RPMI7951 (cell line): Measurements from ENCODE around the gene LRRC36. TPM values are rescaled to one million over a fixed set of nuclear protein-coding genes. Genes with fewer than 3 reads are reported as not detected.
"Not testable (repeated sequence)": the region's sequence is repeated elsewhere in the genome, so short reads cannot be mapped to it uniquely, and the experiment has no call there.

ENCODE experiments used
- DNase-seq: peaks from one replicate; pipeline ENCODE4 v3.0.0-alpha.2; 2012; ENCODE audit warnings: low read depth
- total RNA-seq: library from RNA; depleted of rRNA; stranded (reverse); fragments of >200 nt; shearing (Covaris generic); gene quantifications from 2 replicates; pipeline ENCODE4 v1.2.3, GENCODE V29; 2014

LRRC36 gene
- total RNA-seq, 1 experiment from 2014 or later, result not detected

DNA sequence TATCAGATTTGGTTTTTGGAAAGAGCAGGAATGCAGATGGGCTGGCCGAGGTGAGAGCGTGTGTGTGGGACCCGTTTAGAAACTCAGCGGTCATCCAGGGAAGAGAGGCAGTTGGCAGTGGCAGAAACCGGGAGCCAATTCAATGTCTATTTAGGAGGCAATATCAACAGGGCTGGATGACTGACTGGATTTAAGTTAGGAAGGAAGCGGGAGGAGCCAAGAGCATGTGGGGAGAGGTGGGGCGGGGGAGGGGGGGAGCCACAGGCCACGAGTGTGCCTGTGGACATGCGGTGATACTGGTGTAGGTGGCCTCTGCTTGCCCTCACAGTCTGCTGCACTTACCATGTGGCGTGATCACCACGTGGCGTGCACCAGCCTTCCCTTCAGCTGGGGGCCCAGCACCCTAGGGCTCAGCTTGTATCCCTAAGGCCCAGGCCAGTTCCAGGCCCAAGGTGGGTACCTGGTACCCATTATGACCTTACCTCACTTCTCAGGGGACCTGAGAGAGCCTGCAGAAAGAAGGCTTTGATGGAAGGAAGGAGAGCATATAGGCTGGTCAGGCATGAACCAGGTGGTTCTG, 77.5 kb downstream of the LRRC36 start:
- DNase-seq, result no peak

DNA sequence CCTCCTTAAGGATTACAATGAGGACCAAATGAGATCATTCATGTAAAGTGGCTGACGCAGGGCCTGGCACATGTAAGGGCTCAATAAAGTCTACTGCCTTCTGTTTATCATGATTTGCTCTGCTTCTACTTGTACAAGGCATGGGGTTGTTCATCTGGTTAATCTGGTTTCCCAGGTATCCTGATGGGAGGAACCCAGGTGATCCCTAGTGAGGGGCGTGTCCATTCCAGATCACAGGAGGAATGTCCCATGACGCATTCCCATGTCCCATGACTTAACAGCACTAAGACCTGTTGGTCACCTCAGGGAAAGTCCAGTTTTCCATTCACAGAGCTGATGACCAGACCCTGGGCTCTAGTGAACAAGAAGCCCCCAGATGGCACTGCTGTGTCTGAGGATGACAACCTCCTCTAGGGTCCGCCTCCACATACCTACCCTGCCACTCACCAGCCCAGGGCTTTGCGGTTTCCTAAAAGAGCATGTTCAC, 78.2 kb downstream of the LRRC36 start:
- DNase-seq, result no peak

- no peak for DNase-seq
Observed at GRCh38 chr16:67405336-67405735, 78.7 kb downstream of the LRRC36 start.

- peak; percentile 57 for DNase-seq
Observed at GRCh38 chr16:67406111-67406971, 79.7 kb downstream of the LRRC36 start.

DNA sequence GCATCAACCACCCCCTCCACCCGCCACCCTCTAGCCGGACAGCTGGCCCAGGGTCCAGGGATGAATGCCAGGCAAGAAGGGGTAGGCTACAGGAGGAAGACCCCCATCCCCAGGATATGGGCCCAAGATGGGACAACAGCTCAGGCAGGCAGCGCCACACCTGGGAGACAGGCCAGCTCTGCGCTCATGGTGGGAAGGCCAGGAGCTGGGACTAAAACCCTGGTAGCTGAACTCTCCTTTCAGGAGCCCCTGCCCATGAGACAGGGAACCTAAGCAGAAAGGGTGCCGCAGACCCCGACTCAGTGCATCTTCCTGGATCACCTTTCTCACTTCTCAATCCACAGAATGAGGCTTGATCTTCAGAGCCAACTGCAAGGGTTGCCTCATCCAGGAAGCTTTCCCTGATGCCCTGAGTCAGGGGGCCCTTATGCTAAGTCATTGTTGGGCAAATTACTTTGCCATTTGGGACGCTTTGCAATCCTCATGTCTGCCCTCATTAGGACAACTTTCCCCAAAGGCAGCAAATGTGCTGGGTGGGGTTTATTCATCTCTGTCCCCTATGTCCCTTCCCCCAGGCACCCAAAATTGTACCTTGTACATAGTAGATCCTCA, 80.7 kb downstream of the LRRC36 start:
- no peak for DNase-seq

DNA sequence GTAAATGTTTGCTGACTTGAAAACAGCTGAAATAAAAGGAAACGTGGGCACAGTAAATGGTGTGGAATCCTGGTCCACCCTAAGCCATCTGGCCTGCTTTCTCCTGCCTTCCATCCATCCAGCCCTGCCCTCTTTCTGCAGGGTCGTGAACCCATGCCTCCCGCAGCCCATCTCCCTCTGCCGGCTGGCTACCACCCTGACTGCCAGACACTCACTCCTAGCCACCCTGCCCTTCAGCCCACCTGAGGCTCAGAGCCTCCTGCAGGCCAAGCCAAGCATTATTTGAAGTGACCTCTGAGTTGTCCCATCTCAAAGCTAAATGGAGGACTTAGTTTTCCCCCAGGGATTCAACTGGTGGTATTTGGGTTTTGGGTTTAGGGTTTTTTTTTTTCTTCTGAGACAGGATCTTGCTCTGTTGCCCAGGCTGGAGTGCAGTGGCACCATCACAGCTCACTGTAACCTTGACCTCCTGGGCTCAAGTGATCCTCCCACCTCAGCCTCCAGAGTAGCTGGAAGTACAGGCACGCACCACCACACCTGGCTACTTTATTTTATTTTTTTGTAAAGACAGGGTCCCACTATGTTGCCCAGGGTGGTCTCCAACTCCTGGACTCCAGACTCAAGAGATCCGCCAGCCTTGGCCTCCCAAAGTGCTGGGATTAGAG, 81.3 kb downstream of the LRRC36 start:
- DNase-seq, result no peak

DNA sequence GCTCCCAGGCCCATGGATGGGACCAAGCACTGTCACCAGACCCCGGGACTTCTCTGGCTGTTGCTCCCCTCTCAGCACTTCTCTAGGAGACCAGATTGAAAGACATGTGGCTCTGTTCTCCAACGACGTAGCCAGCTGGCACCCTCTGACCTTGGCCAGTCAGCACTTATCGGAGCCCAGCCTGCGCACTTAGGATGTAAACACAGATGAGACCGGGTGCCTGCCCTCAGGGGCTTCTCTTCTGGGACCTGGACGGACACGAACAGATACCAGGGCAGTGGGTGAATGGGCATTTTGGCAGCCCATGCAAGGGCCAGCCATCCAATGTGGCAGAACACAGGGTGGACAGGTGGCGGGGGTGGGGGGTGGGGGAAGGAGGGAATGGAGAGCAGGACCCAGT, 83.0 kb downstream of the LRRC36 start:
- DNase-seq, result no peak

GRCh38 chr16:67411339-67411738, 84.7 kb downstream of the LRRC36 start:
- DNase-seq, result no peak

DNA sequence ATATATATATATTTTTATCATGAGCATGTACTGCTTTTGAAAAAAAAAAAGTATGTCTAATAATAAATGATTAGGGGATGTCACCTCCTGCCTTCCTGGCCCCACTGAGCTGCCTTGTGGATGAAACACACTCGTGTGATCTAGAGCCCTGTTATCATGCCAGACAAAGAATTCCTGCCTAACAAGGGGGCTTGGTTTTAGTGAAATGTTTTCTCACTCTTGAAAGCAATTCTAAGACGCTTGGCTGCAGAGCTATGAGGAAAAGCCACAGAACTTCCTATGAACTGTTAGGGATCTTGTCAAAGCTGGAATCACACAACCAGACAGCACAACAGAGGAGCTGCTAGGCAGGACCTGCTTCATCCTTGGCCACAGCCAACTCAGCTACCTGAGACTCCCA, 85.7 kb downstream of the LRRC36 start:
- no peak for DNase-seq

DNA sequence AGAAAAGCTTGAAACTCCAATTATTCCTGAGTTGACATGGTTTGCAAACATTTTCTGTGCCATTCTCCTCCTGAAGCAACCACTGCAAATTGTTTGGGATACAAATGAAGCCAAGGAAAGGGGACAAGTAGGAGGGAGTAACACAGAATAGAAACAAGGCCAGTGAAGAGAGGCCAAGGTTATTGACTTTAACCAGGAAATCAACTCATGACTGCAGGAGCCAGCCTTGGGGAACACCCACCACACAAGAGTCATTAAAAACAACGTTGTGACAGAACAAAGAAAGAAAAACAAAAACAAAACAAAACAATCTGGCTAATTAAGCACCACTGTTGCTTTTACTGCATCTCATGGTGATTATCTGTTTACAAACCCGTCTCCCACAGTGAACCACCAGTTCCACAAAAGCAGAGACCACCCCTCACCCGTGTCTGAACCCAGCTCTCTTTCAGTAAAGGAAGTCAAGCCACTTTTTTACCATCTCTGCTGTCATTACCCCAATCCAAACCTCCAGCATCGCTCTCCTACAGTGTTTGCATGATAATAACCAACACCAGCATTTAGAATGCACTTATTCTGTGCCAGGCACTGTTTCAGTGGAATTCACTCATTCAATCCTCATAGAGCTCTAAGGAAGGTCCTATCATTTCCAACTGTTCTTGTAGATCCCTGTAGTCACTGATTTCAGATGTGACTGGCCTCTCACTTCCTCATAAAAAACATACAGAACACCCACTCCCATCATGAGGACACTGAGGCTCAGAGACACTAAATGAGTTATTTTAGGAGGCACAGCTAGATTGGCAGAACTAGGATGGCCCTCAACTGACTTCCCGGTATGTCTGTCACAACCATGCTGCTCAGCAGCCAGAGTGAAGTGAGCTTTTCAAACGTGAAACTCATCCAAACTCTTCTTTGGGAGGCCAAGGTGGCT, 87.6 kb downstream of the LRRC36 start:
- DNase-seq, result no peak

DNA sequence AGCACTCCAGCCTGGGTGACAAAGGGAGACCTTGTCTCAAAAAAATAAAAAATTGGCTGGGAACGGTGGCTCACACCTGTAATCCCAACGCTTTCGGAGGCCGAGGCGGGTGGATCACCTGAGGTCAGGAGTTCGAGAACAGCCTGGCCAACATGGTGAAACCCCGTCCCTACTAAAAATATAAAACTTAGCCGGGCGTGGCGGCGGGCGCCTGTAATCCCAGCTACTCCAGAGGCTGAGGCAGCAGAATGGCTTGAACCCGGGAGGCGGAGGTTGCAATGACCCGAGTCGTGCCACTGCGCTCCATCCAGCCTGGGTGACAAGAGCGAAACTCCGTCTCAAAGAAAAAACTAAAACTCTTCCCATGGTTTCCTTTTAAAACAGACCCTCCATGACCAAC, 88.8 kb downstream of the LRRC36 start:
- not testable (repeated sequence) for DNase-seq

DNA sequence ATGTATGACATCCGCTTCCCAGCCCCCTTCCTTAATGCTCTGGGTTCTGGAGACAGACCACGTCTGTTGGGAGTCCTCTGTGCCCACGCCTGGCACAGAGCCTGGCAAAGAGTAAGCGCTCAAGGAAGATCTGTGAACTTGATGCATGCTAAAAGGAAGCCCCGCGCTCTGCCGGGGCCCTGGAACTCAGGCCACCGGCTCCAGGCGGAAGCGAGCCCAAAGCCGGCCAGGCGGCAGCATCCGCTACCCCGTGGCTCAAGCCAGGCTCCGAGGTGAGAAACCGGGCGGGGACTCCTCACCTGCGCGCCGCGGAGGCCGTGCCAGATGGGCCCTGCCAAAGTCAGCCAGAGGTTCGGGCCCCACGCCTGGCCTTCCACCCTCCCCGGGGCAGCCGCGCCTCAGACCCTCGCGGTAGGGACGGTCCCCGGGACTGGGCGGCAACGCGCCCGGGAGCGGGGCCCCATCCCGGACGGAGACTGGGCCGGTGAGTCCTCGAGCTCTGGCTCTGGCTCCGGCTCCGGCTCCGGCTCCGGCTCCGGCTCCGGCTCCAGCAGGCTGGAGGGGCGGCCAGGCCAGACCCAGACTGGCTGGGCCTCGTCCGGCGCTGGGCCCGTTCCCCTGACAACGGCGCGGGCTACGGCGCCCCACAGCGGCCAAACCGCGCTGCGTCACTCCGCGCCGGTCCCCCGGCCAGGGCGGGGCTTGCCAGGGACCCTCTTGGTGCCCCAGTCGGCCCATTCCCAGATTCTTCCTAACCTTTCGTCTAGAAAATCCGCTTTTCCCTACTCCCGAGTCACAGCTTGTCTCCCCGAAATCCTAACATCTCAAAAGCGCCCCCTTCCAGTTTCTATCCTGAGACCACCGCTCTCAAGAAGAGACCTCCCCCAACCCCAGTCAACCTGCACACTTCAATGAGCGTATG, 89.5 kb downstream of the LRRC36 start, which contains the start of gene ZDHHC1:
ZDHHC1 (minus strand) TSS at position 606 of the 922 bp plus-strand sequence. CDS start 8,702 bp downstream, outside the sequence.
- DNase-seq, result peak; percentile 53

DNA sequence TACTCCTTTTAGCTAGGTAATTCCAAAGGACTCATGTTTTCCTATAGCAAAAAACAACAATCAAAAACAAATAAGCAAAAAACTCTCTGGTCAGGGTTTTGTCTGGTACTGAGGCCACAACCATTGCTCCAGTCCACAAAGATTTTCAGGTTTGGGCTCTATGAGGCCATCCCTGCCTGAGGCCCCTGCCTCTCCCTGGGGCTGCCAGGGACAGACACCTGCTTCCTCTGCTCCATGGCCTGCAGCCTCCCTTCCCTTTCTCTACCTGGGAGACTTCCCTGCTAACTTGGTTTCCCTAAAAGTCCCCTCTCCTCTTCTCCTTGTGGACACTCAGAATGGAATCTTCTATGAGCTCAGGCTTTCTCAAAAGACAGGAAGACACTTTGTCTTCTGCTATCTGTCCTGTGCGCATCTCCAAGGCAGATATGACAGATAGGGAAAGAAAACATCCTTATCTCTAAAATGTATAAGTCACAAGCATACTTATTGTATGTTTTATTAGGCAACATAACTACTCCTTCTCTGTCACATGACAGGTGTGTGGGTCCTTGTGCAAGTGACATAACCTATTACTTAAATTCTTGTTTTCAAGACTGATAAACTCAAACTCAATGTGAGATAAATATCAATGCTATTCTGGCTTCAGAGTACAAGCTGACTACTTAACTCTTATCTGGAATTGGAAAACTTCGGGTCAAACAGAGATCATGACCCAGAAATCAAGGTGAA, 90.9 kb downstream of the LRRC36 start:
- DNase-seq, result no peak

DNA sequence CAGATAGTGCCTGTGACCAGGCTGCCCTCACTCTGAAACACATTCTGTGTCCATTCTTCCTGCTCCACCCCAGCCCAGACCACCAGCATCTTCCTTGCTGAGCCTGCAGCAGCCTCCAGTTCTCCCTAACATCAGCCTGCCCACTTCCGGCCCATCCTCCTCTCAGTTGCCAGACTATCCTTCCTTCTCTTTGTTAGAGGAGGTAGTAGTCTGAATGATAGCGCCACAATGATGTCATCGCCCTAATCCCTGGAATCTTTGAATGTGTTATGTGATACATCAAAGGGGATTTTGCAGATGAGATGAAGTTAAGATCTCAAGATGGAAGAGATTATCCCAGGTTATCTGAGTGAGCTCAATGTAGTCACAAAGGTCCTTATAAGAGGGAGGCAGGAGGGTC, 92.9 kb downstream of the LRRC36 start:
- no peak for DNase-seq

DNA sequence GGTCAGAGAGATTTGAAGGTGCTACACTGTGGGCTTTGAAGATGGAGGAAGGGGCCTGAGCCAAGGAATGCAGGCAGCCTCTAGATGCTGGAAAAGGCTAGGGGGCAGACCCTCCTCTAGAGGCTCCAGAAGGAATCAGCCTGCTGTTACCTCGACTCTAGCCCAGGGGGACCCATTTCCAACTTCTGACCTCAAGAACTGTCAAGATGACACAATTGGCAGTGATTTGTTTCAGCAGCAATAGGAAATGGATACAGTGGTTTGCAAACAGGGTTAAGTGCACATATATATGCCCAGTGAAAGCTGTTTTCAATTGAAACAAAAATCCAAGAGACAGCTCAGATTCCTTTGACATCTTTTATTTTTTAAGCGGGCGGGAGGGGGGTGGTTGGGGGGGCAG, 93.3 kb downstream of the LRRC36 start:
- DNase-seq, result no peak

DNA sequence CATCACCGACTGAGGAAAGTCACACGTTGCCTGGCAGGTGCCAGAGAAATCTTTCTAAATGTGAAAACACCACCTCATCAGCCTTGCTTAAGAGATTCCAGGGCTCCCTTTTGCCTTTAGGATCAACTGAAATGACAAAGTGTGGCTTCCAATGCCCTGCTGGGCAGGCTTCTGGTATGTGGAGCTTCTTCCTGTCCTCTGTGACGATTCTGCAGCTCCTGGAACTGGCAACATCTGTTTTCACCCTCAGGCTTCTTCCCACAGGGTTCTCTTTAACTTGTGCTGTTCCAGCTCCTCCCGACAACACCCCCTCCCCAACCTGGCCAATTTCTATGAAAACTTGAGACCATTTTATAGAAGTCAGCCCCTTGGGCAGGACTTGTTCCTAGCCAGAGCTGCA, 94.4 kb downstream of the LRRC36 start:
- no peak for DNase-seq

- DNase-seq, result no peak
Observed at GRCh38 chr16:67423015-67423414, 96.4 kb downstream of the LRRC36 start.

DNA sequence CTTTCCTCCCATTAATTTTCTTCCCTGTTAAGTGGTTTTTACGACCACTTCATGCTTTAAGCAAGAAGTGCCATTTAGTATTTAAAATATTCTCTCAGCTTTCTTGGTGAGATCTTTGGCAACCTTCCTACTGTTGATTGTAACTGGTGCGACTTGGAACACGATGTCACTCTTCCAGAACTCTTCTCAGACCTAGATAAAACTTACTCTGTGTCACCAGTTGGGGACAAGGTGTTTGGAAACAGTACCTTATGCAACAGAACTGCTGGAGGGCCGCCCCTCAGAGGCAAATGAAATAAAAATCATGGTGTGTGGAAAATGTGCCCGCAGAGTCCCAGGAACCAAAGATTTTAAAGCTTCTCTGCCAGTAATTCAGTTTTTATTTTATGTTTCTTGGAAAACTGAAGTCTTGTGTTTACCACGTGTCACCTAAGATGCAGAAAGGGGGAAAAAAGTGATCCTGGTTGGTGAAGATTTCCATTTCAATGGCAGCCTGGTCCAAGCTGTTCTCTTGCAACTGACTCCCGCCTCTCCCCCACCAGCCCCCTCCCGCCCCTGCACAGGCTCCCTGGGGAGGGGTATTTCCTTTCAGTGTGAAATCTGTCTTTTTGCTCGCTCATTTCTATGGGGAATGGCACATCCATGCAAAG, 97.1 kb downstream of the LRRC36 start:
- DNase-seq, result no peak

DNA sequence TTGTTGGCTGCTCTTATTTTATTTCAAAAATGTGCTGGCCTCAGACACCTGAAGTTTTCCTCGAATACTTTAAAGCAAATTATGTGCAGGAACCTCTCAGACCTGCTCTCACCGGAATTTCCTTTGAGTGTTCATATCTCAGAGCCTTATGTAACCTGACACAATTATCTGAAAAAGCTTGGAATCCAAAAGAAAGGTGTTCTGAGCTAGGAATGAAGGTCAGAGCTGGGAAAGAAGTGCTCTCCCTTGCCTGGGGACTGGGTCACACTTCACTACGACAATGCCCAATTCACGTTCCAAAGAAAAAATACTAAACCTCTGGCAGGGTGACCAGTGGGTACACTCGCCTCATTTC, 97.6 kb downstream of the LRRC36 start:
- DNase-seq, result no peak
